ENCODE data around the gene CC2D2B. TPM values are rescaled to one million over a fixed set of nuclear protein-coding genes. Genes with fewer than 3 reads are reported as not detected.
"Not testable (repeated sequence)": the region's sequence is repeated elsewhere in the genome, so short reads cannot be mapped to it uniquely, and the experiment has no call there.

CC2D2B gene
- total RNA-seq, 2 donors from 2014 or later = 0.17 to 0.55 TPM

GRCh38 chr10:95874783-95875182 lies 33.0 kb upstream of the CC2D2B start:
- DNase-seq; H3K27me3 Mint-ChIP-seq; H3K4me3 Mint-ChIP-seq; H3K27ac Mint-ChIP-seq; H3K9me3 ChIP-seq (ENCODE audit: control insufficient read depth, low read length, poor library complexity, severe bottlenecking); ATAC-seq; H3K4me1 Mint-ChIP-seq: not testable (repeated sequence)
- peaks cover 14% of the 10 kb centered on the region for H3K36me3 Mint-ChIP-seq (ENCODE audit: low read depth)

- DNase-seq (no peak), ATAC-seq (no peak)
- no peaks in the 10 kb centered on the region for H3K9me3 ChIP-seq (ENCODE audit: control insufficient read depth, low read length, poor library complexity, severe bottlenecking)
- Mint-ChIP-seq H3K4me3 (no peak overlapping the region), H3K27me3 (no peaks in the 10 kb centered on the region), H3K27ac (no peak overlapping the region), H3K36me3 (ENCODE audit: low read depth) (peaks cover 14% of the 10 kb centered on the region), H3K4me1 (no peaks in the 10 kb centered on the region)
These were observed 31.0 kb upstream of the CC2D2B start for GRCh38 chr10:95876756-95877155.

- Mint-ChIP-seq H3K4me1 (no peaks in the 10 kb centered on the region), H3K27me3 (no peaks in the 10 kb centered on the region), H3K36me3 (ENCODE audit: low read depth) (peaks cover 14% of the 10 kb centered on the region), H3K27ac (no peak overlapping the region), H3K4me3 (no peak overlapping the region)
- DNase-seq = no peak
- no peak for ATAC-seq
- no peaks in the 10 kb centered on the region for H3K9me3 ChIP-seq (ENCODE audit: control insufficient read depth, low read length, poor library complexity, severe bottlenecking)
These were observed 29.9 kb upstream of the CC2D2B start for GRCh38 chr10:95877881-95878280.

GRCh38 chr10:95880704-95881103 lies 27.1 kb upstream of the CC2D2B start:
- DNase-seq (no peak), ATAC-seq (no peak)
- no peaks in the 10 kb centered on the region for H3K9me3 ChIP-seq (ENCODE audit: control insufficient read depth, low read length, poor library complexity, severe bottlenecking)
- H3K4me1 Mint-ChIP-seq = peaks cover 2% of the 10 kb centered on the region
- H3K4me3 Mint-ChIP-seq = no peak overlapping the region
- H3K36me3 Mint-ChIP-seq (ENCODE audit: low read depth) = peaks cover 5% of the 10 kb centered on the region
- H3K27me3 Mint-ChIP-seq = no peaks in the 10 kb centered on the region
- no peak overlapping the region for H3K27ac Mint-ChIP-seq

- DNase-seq (no peak), ATAC-seq (no peak)
- Mint-ChIP-seq H3K27me3 (no peaks in the 10 kb centered on the region), H3K4me1 (peaks cover 2% of the 10 kb centered on the region), H3K36me3 (ENCODE audit: low read depth) (peaks cover 3% of the 10 kb centered on the region), H3K4me3 (no peak overlapping the region), H3K27ac (no peak overlapping the region)
- no peaks in the 10 kb centered on the region for H3K9me3 ChIP-seq (ENCODE audit: control insufficient read depth, low read length, poor library complexity, severe bottlenecking)
These were observed 26.5 kb upstream of the CC2D2B start for GRCh38 chr10:95881316-95881715.

GRCh38 chr10:95889830-95890229 lies 17.9 kb upstream of the CC2D2B start:
- DNase-seq (no peak), ATAC-seq (no peak)
- H3K9me3 ChIP-seq (ENCODE audit: control insufficient read depth, low read length, poor library complexity, severe bottlenecking) = no peaks in the 10 kb centered on the region
- no peak overlapping the region for H3K4me3 Mint-ChIP-seq
- no peak overlapping the region for H3K27ac Mint-ChIP-seq
- H3K36me3 Mint-ChIP-seq (ENCODE audit: low read depth) = peaks cover 18% of the 10 kb centered on the region
- no peaks in the 10 kb centered on the region for H3K4me1 Mint-ChIP-seq
- no peaks in the 10 kb centered on the region for H3K27me3 Mint-ChIP-seq

- no peaks in the 10 kb centered on the region for H3K9me3 ChIP-seq (ENCODE audit: control insufficient read depth, low read length, poor library complexity, severe bottlenecking)
- Mint-ChIP-seq H3K36me3 (ENCODE audit: low read depth) (peaks cover 20% of the 10 kb centered on the region), H3K27ac (no peak overlapping the region), H3K4me3 (no peak overlapping the region), H3K4me1 (peaks cover 6% of the 10 kb centered on the region), H3K27me3 (no peaks in the 10 kb centered on the region)
- ATAC-seq = no peak
- no peak for DNase-seq
These were observed 11.5 kb upstream of the CC2D2B start for GRCh38 chr10:95896071-95896850.

GRCh38 chr10:95905897-95906580 lies 1.7 kb upstream of the CC2D2B start:
- peaks cover 23% of the 10 kb centered on the region for H3K4me1 Mint-ChIP-seq
- not testable (repeated sequence) for H3K27me3 Mint-ChIP-seq; H3K36me3 Mint-ChIP-seq (ENCODE audit: low read depth); H3K27ac Mint-ChIP-seq; ATAC-seq; H3K9me3 ChIP-seq (ENCODE audit: control insufficient read depth, low read length, poor library complexity, severe bottlenecking); DNase-seq
- H3K4me3 Mint-ChIP-seq = peak overlapping the region; percentile 21

GRCh38 chr10:95906677-95907455 lies 909 bp upstream of the CC2D2B start:
- Mint-ChIP-seq H3K36me3 (ENCODE audit: low read depth) (peaks cover 3% of the 10 kb centered on the region), H3K4me1 (peaks cover 23% of the 10 kb centered on the region), H3K4me3 (peak overlapping the region; percentile 95), H3K27me3 (no peaks in the 10 kb centered on the region), H3K27ac (peak overlapping the region; percentile 91)
- ATAC-seq = peak; percentile 55
- DNase-seq = no peak
- no peaks in the 10 kb centered on the region for H3K9me3 ChIP-seq (ENCODE audit: control insufficient read depth, low read length, poor library complexity, severe bottlenecking)

GRCh38 chr10:95908450-95908849 lies 675 bp downstream of the CC2D2B start:
- Mint-ChIP-seq H3K4me1 (peaks cover 17% of the 10 kb centered on the region), H3K36me3 (ENCODE audit: low read depth) (no peaks in the 10 kb centered on the region), H3K27ac (peak overlapping the region; percentile 91), H3K27me3 (no peaks in the 10 kb centered on the region), H3K4me3 (peak overlapping the region; percentile 95)
- no peaks in the 10 kb centered on the region for H3K9me3 ChIP-seq (ENCODE audit: control insufficient read depth, low read length, poor library complexity, severe bottlenecking)
- ATAC-seq (no peak), DNase-seq (no peak)

- no peaks in the 10 kb centered on the region for H3K36me3 Mint-ChIP-seq (ENCODE audit: low read depth)
- no peak overlapping the region for H3K27ac Mint-ChIP-seq
- H3K9me3 ChIP-seq (ENCODE audit: control insufficient read depth, low read length, poor library complexity, severe bottlenecking) = no peaks in the 10 kb centered on the region
- H3K4me1 Mint-ChIP-seq = peaks cover 17% of the 10 kb centered on the region
- DNase-seq = no peak
- H3K27me3 Mint-ChIP-seq = peaks cover 6% of the 10 kb centered on the region
- ATAC-seq = no peak
- H3K4me3 Mint-ChIP-seq = no peak overlapping the region
These were observed 1.8 kb downstream of the CC2D2B start for GRCh38 chr10:95909561-95909960.

GRCh38 chr10:95916039-95916438 lies 8.3 kb downstream of the CC2D2B start:
- not testable (repeated sequence) for DNase-seq; H3K36me3 Mint-ChIP-seq (ENCODE audit: low read depth); H3K4me1 Mint-ChIP-seq; H3K27ac Mint-ChIP-seq; H3K9me3 ChIP-seq (ENCODE audit: control insufficient read depth, low read length, poor library complexity, severe bottlenecking); ATAC-seq; H3K4me3 Mint-ChIP-seq
- peaks cover 25% of the 10 kb centered on the region for H3K27me3 Mint-ChIP-seq

GRCh38 chr10:95920798-95921426 lies 13.1 kb downstream of the CC2D2B start:
- peaks cover 23% of the 10 kb centered on the region for H3K27me3 Mint-ChIP-seq
- H3K4me1 Mint-ChIP-seq = no peaks in the 10 kb centered on the region
- DNase-seq = no peak

More at GRCh38 chr10:95920798-95921426, 13.1 kb downstream of the CC2D2B start:
- Mint-ChIP-seq H3K4me3 (no peak overlapping the region), H3K36me3 (ENCODE audit: low read depth) (peaks cover 4% of the 10 kb centered on the region), H3K27ac (no peak overlapping the region)
- ATAC-seq = no peak
- H3K9me3 ChIP-seq (ENCODE audit: control insufficient read depth, low read length, poor library complexity, severe bottlenecking) = no peaks in the 10 kb centered on the region

All from T-helper 17 cell (primary cell).